Cortex of kidney (tissue), 1 donor: ENCODE results near the gene SUMO4.

Source experiments
- DNase-seq: peaks from one replicate; lab custom pipeline; 2025; lab: John Stamatoyannopoulos, UW

The SUMO4 gene

DNA sequence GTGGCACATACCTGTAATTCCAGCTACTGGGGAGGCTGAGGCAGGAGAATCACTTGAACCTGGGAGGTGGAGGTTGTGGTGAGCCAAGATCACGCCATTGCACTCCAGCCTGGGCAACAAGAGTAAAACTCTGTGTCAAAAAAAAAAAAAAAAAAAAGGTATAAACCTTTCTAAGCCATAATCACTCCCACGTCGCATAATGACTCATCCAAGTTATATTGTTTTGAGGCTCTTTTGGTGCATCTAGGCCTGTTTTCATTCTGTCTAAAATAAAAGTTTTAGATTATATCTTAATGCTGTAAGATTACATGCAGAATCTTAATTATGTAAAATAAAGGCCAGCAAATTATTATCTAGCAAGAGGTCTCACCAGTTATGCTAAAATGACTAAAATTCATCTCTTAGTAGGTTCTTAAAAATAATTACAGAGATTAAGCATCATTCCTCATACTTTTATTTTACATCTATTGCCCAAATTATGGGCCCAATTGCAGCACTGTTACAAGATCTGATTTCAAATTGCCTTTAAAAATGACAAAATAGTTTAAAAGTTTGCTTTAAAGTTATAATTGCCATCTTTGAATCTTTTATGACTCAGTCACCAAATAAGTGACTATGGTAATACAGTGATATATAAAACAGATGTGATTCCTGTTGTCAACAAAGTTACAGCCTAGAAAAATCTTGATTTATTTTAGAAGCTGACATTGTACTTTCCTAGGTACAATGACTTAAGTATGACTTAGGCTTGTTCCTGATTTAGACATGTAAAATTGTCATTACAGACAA is 10.4 kb upstream of the SUMO4 start:
- no peak for DNase-seq

DNA sequence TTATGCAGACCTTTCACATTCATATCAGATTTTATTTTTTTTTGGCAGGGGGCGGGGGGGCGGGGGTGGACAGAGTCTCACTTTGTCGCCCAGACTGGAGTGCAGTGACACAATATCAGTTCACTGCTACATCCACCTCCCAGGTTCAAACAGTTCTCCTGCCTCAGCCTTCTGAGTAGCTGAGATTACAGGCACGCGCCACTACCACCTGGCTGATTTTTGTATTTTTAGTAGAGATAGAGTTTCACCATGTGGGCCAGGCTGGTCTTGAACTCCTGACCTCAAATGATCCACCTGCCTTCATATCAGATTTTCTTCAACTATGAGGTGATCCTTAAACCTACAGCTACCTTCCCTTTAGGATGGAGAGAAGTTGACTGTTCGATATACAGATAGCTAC is 8.0 kb upstream of the SUMO4 start:
- no peak for DNase-seq

DNA sequence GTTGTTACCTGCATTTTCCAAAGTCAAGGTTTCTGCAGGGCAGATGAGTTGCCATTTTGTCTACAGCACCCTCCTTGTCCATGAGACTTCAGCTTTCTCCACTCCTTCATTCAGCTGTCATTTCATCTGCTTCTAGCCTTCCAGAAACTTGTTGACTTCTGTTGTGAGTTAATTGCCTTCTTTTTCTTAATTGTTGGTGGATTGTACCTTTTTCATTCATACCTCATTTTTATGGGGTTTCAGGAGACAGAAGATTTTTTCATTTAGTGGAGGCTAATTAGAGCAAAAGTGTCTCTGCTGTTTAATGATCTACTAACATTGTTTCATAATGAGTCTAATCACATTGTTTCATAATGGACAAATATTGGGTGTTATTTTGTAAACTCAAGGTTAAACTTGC is 7.5 kb upstream of the SUMO4 start:
- DNase-seq = no peak

DNA sequence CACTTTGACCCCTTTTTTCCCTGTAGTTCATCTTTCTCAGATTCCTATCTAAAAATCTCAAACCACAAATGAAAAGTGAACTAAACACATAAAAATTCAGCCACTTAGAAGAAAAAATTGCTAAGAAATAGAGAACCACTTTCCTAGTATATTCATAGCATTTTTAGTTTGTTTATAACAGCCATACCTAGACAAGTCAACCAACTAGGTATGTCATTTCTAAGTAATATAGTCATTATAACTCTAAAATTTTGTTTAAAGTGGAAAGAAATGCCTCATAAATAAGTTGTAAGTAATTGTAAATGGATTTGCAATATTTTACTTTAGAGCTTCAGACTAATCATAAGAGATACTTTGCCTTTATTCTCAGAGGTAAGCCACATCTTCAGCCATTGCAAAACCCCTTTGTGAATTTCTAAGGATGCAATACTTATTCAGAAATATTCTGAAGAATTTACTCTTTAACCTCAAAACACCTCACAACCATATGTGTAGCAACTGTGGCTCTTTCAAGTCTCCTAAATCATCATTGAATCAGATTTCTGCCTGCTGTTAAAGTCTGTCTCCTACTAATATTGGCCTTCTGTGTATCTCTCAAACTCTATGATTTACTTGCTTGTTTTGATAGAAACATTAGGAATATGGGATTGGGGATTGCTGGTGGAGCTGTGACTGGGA is 6.9 kb upstream of the SUMO4 start:
- no peak for DNase-seq

DNA sequence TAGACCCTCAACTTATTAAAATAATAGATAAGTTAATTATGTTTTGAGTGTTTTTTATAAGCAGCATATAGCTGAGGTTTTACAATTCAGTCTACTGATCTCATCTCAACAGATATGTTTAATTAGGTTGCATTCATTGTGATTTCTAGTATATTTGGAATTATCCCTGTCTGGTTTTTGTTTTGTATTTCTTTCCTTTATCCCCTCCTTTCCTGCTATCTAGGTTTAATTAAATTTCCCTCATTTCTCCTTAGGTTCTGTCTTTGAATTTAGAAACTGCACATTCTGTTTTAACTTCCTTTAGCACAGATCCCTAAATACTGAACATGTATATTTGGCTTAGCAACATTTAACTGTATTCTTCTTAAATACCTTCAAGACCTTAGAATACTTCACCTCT is 4.9 kb upstream of the SUMO4 start:
- DNase-seq = no peak

DNA sequence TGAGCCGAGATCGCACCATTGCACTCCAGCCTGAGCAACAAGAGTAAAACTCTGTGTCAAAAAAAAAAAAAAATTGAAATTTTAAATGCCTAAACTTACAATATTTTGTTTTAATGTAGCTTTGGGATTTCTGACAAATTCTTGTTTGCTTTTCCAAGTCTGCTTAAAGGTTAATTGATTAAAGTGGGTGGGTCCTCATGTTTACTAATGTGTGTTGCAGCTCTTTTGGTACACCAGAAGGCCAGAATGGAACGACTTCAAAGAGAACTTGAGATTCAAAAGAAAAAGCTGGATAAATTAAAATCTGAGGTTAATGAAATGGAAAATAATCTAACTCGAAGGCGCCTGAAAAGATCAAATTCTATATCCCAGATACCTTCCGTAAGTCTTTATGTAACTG is 2.7 kb upstream of the SUMO4 start:
- DNase-seq = no peak

DNA sequence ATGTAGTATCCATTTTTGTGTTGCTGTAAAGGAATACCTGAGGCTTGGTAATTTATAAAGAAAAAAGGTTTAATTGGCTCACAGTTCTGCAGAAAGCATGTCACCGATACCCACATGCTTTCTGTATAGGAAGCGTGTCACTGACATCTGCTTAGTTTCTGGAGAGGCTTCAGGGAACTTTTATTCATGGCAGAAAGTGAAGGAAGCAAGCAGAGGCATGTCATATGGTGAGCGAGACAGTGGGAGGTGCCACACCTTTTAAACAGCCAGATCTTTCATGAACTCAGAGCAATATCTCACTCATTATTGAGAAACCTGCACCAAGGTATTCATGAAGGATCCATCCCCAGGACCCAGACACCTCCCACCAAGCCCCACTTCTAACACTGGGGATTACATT is 3.5 kb downstream of the SUMO4 start:
- DNase-seq = no peak

DNA sequence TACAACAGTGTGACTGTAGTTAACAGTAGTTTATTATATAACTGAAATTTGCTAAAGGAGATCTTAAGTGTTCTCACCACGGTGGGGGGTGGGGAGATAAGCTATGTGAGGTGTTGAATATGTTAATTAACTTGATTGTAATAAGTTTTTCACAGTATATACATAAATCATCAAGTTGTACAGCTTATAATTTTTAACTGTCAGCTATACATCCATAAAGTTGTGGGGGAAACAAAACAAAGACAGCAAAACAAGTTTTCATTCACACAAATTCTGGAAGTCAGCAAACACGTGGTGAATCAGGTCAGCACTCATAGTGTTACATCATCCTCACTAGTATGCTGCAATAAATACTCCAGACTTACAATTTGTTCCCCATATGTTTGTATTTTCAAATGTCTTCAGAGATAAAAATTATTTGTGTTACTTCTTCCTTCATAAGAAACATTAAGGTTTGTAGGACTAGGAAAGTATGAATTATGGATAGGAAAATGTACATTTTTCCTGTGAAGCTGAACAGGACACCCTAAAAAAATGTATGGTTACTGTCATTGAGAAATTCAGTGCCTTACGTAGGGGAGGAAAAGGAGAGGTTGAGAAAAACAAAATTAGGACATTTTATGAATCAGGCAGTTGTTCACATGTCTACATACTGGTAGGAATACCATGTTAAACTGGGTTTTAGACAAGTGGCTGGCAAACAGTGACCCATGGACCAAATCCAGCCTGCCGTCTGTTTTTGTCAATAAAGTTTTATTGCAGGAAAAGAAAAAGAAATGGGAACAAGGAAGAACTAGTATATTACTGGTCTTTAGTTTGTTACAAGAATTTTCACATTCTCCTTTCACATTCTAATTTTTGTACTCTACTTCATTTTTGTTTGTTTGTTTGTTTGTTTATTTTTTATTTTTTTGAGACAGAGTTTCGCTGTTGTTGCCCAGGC is 6.0 kb downstream of the SUMO4 start:
- DNase-seq = no peak

DNA sequence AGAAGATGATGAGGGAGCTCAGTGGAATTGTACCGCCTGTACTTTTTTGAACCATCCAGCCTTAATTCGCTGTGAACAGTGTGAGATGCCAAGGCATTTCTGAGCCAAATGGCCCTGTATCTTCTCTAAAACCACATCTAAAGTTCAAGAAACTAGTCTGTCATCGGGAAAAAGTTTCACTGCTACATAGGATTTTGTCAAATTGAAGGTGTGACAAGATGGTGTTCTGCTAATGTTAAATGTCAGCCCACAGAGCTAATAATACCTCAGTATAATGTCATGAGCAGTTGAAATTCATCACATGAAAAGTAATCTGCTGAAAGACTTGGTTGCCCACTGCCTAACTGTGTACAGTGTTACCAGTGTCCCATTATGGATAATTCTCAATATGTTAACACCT is 9.6 kb downstream of the SUMO4 start:
- no peak for DNase-seq

DNA sequence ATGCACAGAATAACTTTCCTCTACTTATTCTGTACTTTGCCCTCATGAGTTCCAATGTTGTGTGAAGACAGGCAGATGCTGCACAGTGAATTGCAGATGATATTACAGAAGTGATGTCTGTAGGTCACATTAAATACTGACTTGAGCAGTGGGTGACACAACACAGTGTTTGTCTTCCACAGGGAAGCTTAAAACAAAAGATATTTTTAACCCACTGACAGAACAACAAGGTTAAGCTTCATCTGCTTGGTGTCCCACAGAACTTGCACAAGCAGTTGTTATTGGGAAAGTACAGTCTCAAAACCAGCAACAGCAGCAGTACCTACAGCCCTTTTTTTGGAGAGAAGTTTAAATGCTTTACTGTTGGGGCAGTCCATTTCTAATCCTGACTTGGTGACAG is 10.5 kb downstream of the SUMO4 start:
- DNase-seq = no peak

DNA sequence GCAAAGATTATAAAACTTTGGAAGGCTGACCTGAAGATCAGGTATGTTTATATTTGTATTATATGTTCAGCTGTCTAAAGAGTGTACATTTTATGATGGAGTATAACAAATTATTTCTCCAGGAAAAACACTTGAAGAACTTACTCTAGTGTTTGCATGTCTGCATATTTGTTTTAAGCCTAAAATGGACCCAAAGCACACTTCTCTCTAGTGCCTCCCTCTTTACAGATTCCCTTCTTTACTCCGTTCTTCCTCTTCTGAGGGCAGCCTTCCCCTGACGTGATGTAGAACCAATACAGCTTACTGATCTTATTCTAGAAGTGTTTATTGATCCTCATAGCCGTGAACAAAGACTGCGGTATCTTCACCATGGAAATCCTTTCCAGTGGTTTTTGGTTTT is 13.9 kb downstream of the SUMO4 start:
- no peak for DNase-seq

DNA sequence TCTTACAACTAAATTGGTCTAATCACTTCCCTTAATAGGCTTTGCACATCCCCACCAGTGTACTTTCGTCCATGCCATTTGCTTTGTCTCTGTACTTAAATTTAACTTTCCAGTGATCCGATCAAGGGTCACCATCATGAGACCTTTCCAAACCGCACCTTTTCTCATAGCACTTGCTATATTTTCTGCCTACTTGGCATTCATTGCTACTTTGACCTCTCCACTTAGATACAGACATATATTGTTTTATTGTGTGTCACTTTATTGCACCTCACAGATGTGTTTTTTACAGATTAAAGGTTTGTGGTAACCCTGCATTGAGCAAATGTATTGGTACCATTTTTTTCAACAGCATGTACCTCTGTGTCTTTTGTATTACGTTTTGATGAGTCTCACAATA is 14.8 kb downstream of the SUMO4 start:
- no peak for DNase-seq

DNA sequence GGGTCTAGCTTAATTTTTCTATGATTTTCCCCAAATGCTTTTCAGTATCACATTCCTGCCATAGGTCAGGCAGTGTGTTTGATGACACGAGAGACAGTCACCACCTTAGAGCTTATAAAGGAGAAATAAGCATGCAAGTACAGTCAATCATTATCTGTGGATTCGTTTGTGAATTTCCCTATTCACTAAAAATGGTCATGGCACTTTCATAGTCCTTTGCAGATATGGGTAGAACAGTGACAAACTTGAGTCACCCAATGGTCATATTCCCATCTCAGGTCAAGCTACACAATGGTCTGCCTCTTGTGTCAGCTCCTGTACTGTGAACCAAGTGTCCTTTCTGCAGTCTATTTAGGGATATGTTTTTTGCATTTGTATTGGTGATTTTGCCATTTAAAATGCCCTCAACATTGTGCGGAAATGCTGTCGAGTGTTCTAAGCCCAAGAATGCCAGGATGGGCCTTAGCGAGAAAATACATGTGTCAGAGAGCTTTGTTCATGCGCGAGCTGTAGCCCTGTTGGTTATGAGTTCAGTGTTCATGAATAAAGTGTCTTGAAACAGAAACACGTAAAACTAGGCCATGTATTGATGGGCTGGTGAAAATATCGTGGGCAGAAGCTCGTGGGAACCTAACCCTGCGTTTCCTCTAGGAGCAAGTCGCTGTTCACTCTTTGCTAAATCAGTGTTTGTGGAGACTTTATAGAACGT is 19.8 kb downstream of the SUMO4 start:
- DNase-seq = no peak

DNA sequence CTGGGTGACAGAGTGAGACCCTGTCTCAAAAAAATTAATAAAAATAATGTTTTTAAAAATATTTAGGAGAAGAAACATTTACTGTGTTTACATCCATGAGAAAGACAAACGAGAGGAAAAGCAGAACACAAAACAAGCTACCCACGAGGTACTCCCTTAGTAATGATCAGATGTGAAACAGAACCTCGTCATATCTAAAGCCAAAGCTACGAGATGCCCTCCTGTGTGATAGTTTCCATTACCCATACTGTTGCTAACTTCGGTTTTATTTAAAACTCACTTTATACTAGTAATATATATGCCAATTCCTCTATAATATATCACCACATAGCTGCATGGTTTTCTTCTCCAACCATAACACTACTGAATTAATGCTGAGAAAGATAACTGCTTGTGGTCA is 21.1 kb downstream of the SUMO4 start:
- no peak for DNase-seq

DNA sequence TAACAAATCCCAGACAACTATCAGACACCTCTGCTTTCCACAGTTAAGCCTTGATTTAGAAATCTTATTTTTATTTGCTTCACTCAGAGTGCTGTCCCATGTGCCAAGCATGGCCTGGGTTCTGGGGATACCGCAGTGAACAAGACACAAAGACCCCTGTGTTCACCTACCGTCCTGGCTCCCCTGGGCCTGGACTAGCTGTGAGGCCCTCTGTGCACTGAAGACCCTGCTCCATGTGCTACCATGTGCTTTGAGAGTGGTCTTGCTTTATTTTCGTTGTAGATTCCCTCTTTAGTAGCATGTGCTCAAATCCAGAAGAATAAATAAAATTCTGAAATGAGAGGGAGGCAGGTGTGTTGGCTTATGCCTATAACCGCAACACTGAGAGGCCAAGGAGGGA is 22.5 kb downstream of the SUMO4 start:
- no peak for DNase-seq

DNA sequence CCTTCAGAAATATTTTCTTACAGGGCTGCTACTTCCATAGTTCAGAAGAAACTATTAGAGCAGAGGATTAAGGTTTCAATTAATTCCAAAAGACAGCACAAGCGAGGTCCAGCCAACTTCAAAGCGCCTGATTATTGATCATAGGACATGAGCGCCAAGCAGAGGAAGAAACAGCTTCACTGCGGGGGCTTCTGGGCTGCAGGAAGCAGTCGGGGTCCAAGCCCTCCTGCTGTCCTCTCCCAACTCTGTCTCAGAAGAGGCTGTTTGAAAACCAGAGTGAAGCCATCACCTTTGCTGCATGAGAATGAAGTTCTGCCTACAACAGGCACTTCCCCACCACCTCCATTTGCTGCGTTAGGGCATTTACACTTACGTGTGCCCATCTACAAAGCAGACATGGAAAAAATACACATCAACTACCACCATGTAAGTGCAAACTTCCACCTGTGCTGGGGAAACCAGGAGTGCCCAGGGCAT is 23.9 kb downstream of the SUMO4 start:
- DNase-seq = no peak

DNA sequence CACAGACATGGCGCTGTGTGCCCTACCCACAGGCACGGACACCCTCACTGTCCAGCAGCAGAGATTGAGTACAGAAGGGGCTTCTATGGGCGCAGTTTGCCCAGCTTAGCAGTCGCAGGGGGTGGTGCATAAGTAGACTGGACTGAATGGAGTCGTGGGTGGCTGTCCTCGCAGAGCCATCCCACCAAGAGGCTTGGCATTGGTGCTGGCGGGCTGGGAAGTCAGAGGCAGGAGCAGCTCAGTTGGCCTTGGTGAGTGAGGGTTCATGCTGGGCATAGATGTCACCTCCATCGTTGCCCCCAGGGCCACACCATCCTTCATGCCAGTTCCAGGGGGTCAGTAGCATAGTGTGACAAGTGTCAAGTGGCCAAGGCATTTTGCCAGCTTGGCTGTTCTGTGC is 25.2 kb downstream of the SUMO4 start:
- DNase-seq = no peak

DNA sequence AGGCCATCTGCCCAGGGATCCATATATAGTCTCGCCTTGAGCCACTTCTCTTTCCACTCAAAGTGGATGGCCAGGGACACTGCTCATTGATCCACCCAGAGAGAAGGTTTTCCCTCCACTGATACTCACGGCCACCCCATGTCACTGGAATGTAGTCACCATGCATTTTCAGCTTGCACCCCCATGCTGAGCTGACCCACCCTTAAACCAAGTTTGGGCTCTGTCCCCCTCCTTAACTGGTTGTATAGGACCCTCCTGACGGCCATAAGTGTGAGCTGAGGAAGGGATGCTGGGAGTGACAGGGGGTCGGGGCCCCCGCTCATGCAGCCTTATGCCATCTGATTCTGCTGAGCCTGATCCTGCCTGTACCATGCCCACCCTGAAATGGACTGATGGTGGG is 25.7 kb downstream of the SUMO4 start:
- DNase-seq = no peak

DNA sequence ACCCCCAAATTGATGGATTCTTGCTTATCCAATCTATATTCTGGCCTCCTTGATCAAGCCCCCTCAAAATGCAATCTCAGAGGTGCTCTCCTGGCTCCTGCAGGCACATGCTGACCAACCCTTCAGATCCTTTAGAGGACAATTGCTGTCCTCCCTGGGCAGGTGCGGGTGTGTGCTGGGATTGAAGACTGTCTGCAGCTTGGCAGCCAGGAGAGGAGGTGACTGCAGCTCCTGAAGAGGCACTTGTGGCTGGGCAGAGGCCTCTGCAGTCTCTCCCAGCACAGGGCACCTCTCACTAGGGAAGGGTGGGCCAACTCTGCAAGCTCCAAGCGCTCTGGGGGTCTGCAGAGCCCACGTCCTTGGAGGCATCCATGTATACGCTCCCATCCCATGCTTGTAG is 28.5 kb downstream of the SUMO4 start:
- no peak for DNase-seq

DNA sequence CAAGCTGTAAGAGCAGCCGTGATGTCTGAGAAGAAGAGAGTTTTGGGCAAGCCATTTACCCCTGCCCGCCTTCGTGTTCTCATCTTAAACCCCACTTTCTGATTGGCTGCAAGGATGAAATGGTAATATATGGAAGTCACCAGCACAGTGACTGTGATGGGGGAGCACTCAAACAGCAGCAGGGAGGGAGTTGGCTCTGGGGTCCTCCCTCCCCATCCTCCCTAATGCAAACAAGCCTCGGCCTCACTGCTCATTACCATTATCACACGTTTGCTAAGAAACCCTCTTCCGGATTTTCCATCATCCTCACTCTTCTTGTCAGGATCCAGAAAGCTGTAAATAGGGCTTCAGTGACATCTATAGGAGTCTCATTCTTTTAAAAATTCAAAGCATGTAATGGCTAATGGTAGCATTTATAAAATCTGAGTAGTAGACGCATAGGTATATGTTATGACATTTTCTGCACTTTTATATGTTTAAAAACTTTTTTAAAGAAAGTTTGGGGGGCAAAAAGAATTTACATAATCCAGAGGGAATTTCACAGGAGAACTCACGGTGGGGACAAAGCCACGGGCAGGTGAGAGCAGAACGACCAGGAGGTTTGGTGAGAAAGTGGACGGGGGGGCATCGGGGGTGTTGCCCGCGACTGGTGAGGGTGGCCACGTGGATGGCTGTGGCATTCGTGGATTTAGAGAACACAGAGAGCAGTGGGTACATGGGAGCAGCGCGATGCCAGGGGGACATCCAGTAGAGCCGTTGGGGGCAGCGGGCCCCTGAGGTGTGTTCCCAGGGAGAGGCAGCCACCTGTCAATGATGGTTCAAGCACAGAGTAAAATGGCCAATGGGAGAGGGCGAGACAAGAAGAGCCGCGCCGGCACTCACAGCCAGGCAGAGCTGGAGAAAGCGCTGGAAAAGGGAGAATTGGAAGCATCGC is 29.6 kb downstream of the SUMO4 start:
- DNase-seq = no peak
